ENCODE data around the gene HOMER2.

DNA sequence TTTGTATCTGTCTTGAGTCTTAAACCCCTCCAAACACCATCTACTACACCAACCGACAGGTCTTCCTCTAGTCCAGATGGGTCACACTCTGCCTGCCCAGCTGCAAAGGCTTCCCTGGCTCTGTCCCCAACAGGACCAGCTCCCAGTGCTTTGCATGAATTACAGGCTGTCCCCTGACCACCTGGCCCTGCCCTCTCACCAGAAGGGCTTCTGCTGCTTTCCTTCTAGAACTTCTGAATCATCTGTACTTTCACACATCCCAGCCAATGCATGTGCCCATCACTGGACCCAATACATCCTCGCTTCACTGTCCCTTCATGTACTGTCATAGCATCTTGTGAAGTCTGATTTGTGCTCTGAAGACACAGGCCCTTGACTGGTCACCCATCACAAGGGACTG, 53.6 kb downstream of the HOMER2 start:
- TF ChIP-seq, protein P1, sequence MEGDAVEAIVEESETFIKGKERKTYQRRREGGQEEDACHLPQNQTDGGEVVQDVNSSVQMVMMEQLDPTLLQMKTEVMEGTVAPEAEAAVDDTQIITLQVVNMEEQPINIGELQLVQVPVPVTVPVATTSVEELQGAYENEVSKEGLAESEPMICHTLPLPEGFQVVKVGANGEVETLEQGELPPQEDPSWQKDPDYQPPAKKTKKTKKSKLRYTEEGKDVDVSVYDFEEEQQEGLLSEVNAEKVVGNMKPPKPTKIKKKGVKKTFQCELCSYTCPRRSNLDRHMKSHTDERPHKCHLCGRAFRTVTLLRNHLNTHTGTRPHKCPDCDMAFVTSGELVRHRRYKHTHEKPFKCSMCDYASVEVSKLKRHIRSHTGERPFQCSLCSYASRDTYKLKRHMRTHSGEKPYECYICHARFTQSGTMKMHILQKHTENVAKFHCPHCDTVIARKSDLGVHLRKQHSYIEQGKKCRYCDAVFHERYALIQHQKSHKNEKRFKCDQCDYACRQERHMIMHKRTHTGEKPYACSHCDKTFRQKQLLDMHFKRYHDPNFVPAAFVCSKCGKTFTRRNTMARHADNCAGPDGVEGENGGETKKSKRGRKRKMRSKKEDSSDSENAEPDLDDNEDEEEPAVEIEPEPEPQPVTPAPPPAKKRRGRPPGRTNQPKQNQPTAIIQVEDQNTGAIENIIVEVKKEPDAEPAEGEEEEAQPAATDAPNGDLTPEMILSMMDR (IDR thresholded peaks at IDR 0.05) = no peak
- TF ChIP-seq POLR2AphosphoS5 (IDR thresholded peaks at IDR 0.05; ENCODE audit: insufficient read depth in 1 of 2, low read depth in 1 of 2) (no peak), POLR2A (IDR thresholded peaks at IDR 0.05) (no peak)

Data from vagina (tissue), 2 donors.